ENCODE data around the gene SCFD1. TPM values are rescaled to one million over a fixed set of nuclear protein-coding genes. Genes with fewer than 3 reads are reported as not detected.

The SCFD1 gene
- total and polyA plus RNA-seq, 10 donors, result 45.7 to 105 (median 74.4) TPM

DNA sequence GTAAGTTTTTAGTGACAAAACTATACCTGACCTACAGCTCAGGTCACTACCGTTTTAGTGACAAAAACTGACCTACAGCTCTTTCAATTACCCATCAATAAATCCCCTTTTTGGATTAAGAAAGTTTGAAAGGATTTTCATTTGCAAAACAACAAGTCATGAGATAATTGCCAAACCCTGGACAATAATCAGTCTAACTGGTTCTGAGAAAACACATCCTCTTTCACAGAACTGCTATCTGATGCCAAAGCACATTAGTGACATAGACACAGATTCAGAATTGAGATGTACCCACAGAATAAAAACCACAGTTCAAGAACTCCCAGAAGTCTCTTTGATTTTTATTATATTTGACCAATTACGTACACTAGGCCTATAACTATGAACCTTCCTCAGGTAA is 126.2 kb downstream of the SCFD1 start:
- Histone ChIP-seq H3K27ac (no peak overlapping the region), H3K4me3 (no peak overlapping the region), H3K27me3 (replicated peaks in 1 of 7) (no peaks in the 10 kb centered on the region), H3K9me3 (no peaks in the 10 kb centered on the region), H3K36me3 (no peaks in the 10 kb centered on the region), H3K4me1 (no peaks in the 10 kb centered on the region)
- 79 to 90% (median 85%) methylated on average over 2 of the region's 2 CpGs for WGBS, 5 donors
- intact Hi-C loops (cut with DNase I; ENCODE audit: low total_unique reads), result no loop called here
- no peak for DNase-seq
- TF ChIP-seq POLR2AphosphoS5 (IDR thresholded peaks at IDR 0.05) (no peak), CTCF (IDR thresholded peaks at IDR 0.05 in 8 of 11, conservative IDR thresholded peaks at IDR 0.05 in 3 of 11) (no peak), POLR2A (IDR thresholded peaks at IDR 0.05) (no peak)

DNA sequence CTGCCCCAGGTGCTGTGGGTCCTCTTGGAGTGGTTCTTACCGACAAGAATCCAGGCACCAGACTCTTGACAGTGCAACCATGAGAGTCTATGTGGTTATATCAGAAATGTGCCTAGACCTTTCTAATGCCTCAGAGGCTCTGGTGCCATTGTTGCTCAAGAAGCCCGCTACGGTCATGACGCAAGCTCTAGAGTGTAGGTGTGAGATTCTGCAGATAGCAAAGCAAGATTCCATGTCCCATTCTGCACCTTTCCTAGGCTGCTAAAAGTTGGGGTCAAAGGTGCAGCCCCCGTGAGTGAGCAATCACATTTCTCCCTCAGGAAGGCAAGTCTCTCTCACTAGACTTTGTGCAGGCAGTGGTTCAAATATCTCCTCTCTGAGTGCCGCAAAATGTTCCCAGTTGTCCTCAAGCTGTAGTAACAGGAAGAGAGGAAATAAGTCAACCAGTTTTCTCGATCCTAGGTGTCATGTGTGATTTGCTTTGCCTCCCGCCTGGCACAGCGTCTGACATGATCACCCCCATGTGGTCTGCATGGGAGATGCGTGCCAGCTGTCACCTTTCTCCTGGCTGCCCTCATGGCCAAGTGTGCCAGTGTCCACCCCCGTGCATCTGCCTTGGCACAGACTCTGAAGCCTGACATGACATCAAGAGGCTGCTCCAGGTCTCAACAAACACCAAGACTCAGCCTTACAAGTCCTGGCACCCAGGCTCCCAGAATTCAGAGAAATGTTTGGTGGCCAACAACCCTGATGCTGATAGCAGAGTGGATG is 129.7 kb downstream of the SCFD1 start:
- Histone ChIP-seq H3K4me3 (no peak overlapping the region), H3K9me3 (no peaks in the 10 kb centered on the region), H3K27me3 (replicated peaks in 1 of 7) (peaks cover 0 to 4% (median 0%) of the 10 kb centered on the region in 7 donors), H3K36me3 (no peaks in the 10 kb centered on the region), H3K4me1 (no peaks in the 10 kb centered on the region), H3K27ac (no peak overlapping the region)
- intact Hi-C loops (cut with DNase I; ENCODE audit: low total_unique reads), result no loop called here
- TF ChIP-seq CTCF (IDR thresholded peaks at IDR 0.05 in 8 of 11, conservative IDR thresholded peaks at IDR 0.05 in 3 of 11) (no peak), POLR2AphosphoS5 (IDR thresholded peaks at IDR 0.05) (no peak), POLR2A (IDR thresholded peaks at IDR 0.05) (no peak)
- 71 to 83% (median 77%) methylated on average over 11 of the region's 11 CpGs for WGBS, 5 donors
- DNase-seq, result no peak

GRCh38 chr14:30753452-30753851 is 131.3 kb downstream of the SCFD1 start:
- WGBS, 5 donors, result 78 to 84% (median 83%) methylated on average over 4 of the region's 4 CpGs
- no peak for TF ChIP-seq CTCF (IDR thresholded peaks at IDR 0.05 in 8 of 11, conservative IDR thresholded peaks at IDR 0.05 in 3 of 11)
- no peak for TF ChIP-seq POLR2AphosphoS5 (IDR thresholded peaks at IDR 0.05)
- TF ChIP-seq POLR2A (IDR thresholded peaks at IDR 0.05), result no peak
- H3K27ac ChIP-seq, result no peak overlapping the region
- no peaks in the 10 kb centered on the region for H3K9me3 ChIP-seq
- no peak for DNase-seq
- intact Hi-C loops (cut with DNase I; ENCODE audit: low total_unique reads), result no loop called here
- no peaks in the 10 kb centered on the region for H3K4me1 ChIP-seq
- H3K27me3 ChIP-seq (replicated peaks in 1 of 7), result peaks cover 0 to 13% (median 0%) of the 10 kb centered on the region in 7 donors
- H3K4me3 ChIP-seq, result no peak overlapping the region
- H3K36me3 ChIP-seq, result no peaks in the 10 kb centered on the region

- intact Hi-C loops (cut with DNase I; ENCODE audit: low total_unique reads), result no loop called here
- TF ChIP-seq POLR2AphosphoS5 (IDR thresholded peaks at IDR 0.05) (no peak), POLR2A (IDR thresholded peaks at IDR 0.05) (no peak)
- Histone ChIP-seq H3K4me1 (no peaks in the 10 kb centered on the region), H3K9me3 (no peaks in the 10 kb centered on the region), H3K4me3 (no peak overlapping the region), H3K36me3 (no peaks in the 10 kb centered on the region), H3K27ac (no peak overlapping the region), H3K27me3 (replicated peaks in 1 of 7) (peaks cover 0 to 15% (median 0%) of the 10 kb centered on the region in 7 donors)
- WGBS, 5 donors, result 69 to 77% (median 74%) methylated on average over 3 of the region's 3 CpGs
- no peak for DNase-seq
Observed at GRCh38 chr14:30754778-30755177, 132.7 kb downstream of the SCFD1 start.

All from spleen (tissue), 11 donors.